HepG2 (cell line): Measurements from ENCODE around the gene CLDND2. TPM values are rescaled to one million over a fixed set of nuclear protein-coding genes. Genes with fewer than 3 reads are reported as not detected.

Experiments used
- DMAP1 ChIP-seq: IDR thresholded peaks from 2 replicates; pipeline ENCODE4 v1.6.1; 2016
- LCORL ChIP-seq, 2 experiments: fragments of 450-650 bp in 1 of 2; sonication (generic) in 1 of 2; formaldehyde crosslinking in 1 of 2; IDR thresholded peaks; 2 replicates each; pipeline versions ENCODE4 v1.5.0 to v1.6.1; 2017 to 2020; ENCODE audit warnings: antibody characterized with exemption in 1 of 2, missing genetic modification reagents in 1 of 2
- NCOA5 ChIP-seq: sonication (generic); formaldehyde crosslinking; IDR thresholded peaks from 2 replicates; pipeline ENCODE4 v1.4.0; 2020; ENCODE audit warnings: missing genetic modification reagents
- PHF20 ChIP-seq: sonication (generic); formaldehyde crosslinking; IDR thresholded peaks from 2 replicates; pipeline ENCODE4 v1.5.0; 2020; ENCODE audit warnings: mild to moderate bottlenecking, missing genetic modification reagents
- REST ChIP-seq, 2 experiments: IDR thresholded peaks; 2 replicates each; pipeline ENCODE4 v1.6.1; 2011 to 2012; ENCODE audit warnings: low read length in 2 of 2, borderline replicate concordance in 1 of 2, low read depth in 1 of 2, mild to moderate bottlenecking in 1 of 2, moderate library complexity in 1 of 2
- SMARCC2 ChIP-seq: fragments of 450-650 bp; IDR thresholded peaks from 2 replicates; pipeline ENCODE4 v1.6.1; 2017; ENCODE audit warnings: antibody characterized with exemption, mild to moderate bottlenecking
- TOE1 ChIP-seq: sonication (generic); formaldehyde crosslinking; IDR thresholded peaks from 2 replicates; pipeline ENCODE4 v1.4.0; 2020; ENCODE audit warnings: mild to moderate bottlenecking, missing genetic modification reagents
- ZNF326 ChIP-seq: sonication (generic); formaldehyde crosslinking; IDR thresholded peaks from 2 replicates; pipeline ENCODE4 v1.4.0; 2020; ENCODE audit warnings: missing genetic modification reagents, borderline replicate concordance
- ZNF451 ChIP-seq: sonication (generic); formaldehyde crosslinking; IDR thresholded peaks from 2 replicates; pipeline ENCODE4 v1.5.0; 2020; ENCODE audit warnings: mild to moderate bottlenecking, missing genetic modification reagents
- ZNF530 ChIP-seq: sonication (generic); formaldehyde crosslinking; IDR thresholded peaks from 2 replicates; pipeline ENCODE4 v1.5.0; 2020; ENCODE audit warnings: low read depth, mild to moderate bottlenecking, missing genetic modification reagents
- ZNF577 ChIP-seq: sonication (generic); formaldehyde crosslinking; IDR thresholded peaks from 2 replicates; pipeline ENCODE4 v1.4.0; 2020; ENCODE audit warnings: mild to moderate bottlenecking, low read depth, missing genetic modification reagents, borderline replicate concordance
- ZNF75D ChIP-seq: sonication (generic); formaldehyde crosslinking; IDR thresholded peaks from 2 replicates; pipeline ENCODE4 v1.8.1; 2023; ENCODE audit warnings: missing genetic modification reagents, mild to moderate bottlenecking, borderline replicate concordance
- polyA plus RNA-seq, 8 experiments: library from polyadenylated mRNA; depleted of rRNA in 3 of 8; stranded (reverse) in 7 of 8; unstranded in 1 of 8; fragments of >200 nt; fragmentation: Illumina TruSeq in 4 of 8; extraction: Trizol in 4 of 8; gene quantifications; 2 replicates each; pipeline versions ENCODE4 v1.2.1 to v1.2.3, GENCODE V29; 2011 to 2016; ENCODE audit warnings: low read depth in 4 of 8, missing spikeins in 1 of 8, mixed read lengths in 1 of 8; ENCODE audit not compliant: insufficient read depth in 1 of 8
- total RNA-seq, 5 experiments: library from RNA; depleted of rRNA; stranded (reverse); fragments of >200 nt; fragmentation: Illumina TruSeq; extraction: Trizol; gene quantifications; 2 replicates each; pipeline ENCODE4 v1.2.3, GENCODE V29; 2016; ENCODE audit warnings: low read depth in 1 of 5
- TF ChIP-seq, protein P1 (sequence below): sonication (generic); formaldehyde crosslinking; IDR thresholded peaks from 2 replicates; pipeline ENCODE4 v1.5.0; 2020; ENCODE audit warnings: mild to moderate bottlenecking, missing genetic modification reagents
- TF ChIP-seq, protein P2 (sequence below), 2 experiments: sonication (generic) in 1 of 2; formaldehyde crosslinking in 1 of 2; IDR thresholded peaks; 2 replicates each; pipeline versions ENCODE4 v1.4.0 to v1.6.1; 2016 to 2020; ENCODE audit warnings: borderline replicate concordance in 1 of 2, low read depth in 1 of 2, mild to moderate bottlenecking in 1 of 2, missing genetic modification reagents in 1 of 2
- TF ChIP-seq, protein P3 (sequence below): sonication (generic); formaldehyde crosslinking; IDR thresholded peaks from 2 replicates; pipeline ENCODE4 v1.5.0; 2020; ENCODE audit warnings: mild to moderate bottlenecking, missing genetic modification reagents

Gene CLDND2
- total and polyA plus RNA-seq, 2 of the 13 experiments (the other 11 are each of a cell fraction or from before 2014, with no cell fraction given), result 0.84 to 1.8 TPM

GRCh38 chr19:51394050-51394836 is 25.4 kb upstream of the CLDND2 start (continued):
- TF ChIP-seq REST (IDR thresholded peaks at IDR 0.05; ENCODE audit: borderline replicate concordance in 1 of 2, low read depth in 1 of 2, low read length in 2 of 2) (0 out of 4 replicates have a peak, but pooled peaks of 1 of the 2 experiments have one; percentile 10), LCORL (IDR thresholded peaks at IDR 0.05) (no peak), LCORL (CRISPR knock-in tag; IDR thresholded peaks at IDR 0.05) (no peak), ZNF326 (CRISPR knock-in tag) (no peak), ZNF577 (no peak), SMARCC2 (no peak), PHF20 (CRISPR knock-in tag) (no peak), ZNF451 (CRISPR knock-in tag) (no peak), ZNF75D (CRISPR knock-in tag) (no peak), TOE1 (no peak), DMAP1 (CRISPR knock-in tag) (no peak), NCOA5 (CRISPR knock-in tag) (no peak), ZNF530 (no peak)
- TF ChIP-seq, protein P1, sequence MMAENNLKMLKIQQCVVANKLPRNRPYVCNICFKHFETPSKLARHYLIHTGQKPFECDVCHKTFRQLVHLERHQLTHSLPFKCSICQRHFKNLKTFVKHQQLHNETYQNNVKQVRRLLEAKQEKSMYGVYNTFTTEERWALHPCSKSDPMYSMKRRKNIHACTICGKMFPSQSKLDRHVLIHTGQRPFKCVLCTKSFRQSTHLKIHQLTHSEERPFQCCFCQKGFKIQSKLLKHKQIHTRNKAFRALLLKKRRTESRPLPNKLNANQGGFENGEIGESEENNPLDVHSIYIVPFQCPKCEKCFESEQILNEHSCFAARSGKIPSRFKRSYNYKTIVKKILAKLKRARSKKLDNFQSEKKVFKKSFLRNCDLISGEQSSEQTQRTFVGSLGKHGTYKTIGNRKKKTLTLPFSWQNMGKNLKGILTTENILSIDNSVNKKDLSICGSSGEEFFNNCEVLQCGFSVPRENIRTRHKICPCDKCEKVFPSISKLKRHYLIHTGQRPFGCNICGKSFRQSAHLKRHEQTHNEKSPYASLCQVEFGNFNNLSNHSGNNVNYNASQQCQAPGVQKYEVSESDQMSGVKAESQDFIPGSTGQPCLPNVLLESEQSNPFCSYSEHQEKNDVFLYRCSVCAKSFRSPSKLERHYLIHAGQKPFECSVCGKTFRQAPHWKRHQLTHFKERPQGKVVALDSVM (CRISPR knock-in tag), result no peak
- TF ChIP-seq, protein P2, sequence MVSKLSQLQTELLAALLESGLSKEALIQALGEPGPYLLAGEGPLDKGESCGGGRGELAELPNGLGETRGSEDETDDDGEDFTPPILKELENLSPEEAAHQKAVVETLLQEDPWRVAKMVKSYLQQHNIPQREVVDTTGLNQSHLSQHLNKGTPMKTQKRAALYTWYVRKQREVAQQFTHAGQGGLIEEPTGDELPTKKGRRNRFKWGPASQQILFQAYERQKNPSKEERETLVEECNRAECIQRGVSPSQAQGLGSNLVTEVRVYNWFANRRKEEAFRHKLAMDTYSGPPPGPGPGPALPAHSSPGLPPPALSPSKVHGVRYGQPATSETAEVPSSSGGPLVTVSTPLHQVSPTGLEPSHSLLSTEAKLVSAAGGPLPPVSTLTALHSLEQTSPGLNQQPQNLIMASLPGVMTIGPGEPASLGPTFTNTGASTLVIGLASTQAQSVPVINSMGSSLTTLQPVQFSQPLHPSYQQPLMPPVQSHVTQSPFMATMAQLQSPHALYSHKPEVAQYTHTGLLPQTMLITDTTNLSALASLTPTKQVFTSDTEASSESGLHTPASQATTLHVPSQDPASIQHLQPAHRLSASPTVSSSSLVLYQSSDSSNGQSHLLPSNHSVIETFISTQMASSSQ (IDR thresholded peaks at IDR 0.05; ENCODE audit: low read depth), result no peak
- TF ChIP-seq, protein P2 (CRISPR knock-in tag; IDR thresholded peaks at IDR 0.05; ENCODE audit: borderline replicate concordance), result no peak
- TF ChIP-seq, protein P3, sequence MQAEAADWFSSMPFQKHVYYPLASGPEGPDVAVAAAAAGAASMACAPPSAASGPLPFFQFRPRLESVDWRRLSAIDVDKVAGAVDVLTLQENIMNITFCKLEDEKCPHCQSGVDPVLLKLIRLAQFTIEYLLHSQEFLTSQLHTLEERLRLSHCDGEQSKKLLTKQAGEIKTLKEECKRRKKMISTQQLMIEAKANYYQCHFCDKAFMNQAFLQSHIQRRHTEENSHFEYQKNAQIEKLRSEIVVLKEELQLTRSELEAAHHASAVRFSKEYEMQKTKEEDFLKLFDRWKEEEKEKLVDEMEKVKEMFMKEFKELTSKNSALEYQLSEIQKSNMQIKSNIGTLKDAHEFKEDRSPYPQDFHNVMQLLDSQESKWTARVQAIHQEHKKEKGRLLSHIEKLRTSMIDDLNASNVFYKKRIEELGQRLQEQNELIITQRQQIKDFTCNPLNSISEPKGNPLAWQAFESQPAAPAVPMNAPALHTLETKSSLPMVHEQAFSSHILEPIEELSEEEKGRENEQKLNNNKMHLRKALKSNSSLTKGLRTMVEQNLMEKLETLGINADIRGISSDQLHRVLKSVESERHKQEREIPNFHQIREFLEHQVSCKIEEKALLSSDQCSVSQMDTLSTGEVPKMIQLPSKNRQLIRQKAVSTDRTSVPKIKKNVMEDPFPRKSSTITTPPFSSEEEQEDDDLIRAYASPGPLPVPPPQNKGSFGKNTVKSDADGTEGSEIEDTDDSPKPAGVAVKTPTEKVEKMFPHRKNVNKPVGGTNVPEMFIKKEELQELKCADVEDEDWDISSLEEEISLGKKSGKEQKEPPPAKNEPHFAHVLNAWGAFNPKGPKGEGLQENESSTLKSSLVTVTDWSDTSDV (CRISPR knock-in tag), result 0 out of 2 replicates have a peak, but pooled peaks have one; percentile 52
